Measurements from ENCODE around the gene EFNA2. TPM values are rescaled to one million over a fixed set of nuclear protein-coding genes. Genes with fewer than 3 reads are reported as not detected.

EFNA2 gene
- polyA plus RNA-seq, 1 of the 3 experiments (the other 2 are of a cell fraction), result 1.1 TPM

DNA sequence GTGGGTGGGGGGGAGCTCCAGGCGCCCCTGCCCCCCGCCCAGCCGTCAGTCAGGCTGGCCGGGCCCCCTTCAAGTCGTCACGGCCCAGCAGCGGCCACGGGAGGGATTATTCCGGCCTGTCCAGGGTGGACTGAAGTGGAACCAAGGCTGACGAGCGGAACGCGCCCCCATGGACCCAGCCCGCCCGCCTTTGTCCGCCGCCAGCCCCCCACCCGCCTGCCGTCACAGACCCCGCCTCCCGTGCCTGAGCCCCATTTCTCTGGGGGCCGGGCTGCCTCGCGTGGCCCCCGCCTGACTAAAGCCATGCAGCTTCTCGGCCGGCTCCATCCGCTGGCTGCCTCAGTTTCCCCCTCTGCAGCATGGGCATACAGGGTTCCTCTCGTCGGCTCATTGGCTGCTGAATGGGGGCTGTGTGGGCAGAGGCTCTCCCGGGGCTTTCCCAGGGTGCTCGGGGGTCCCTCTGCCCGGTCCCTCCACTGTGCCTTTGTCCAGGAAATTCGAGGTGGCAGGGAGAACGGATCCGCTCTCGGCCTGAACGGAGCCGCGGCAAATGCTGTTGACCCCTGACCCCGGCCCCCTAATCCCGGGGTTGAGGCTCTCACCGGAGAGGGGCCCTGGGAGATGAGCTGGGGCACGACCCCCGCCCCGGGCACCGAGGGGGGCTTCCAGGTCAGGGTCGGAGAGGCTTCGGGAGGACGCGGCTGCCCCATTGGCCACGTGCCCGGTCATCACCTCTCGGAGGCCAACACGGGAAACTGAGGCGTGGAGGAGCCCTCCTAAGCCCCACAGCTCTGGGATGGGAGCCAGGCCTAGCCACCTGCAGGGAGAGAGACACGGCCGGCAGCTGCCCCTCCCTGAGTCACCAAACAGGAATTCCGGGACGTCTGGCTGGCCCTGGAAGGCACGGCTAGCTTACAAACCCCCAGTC, 27.4 kb downstream of the EFNA2 start:
- ChIA-PET POLR2A (no interaction called here), CTCF (interaction anchor here (0.6 to 4.0 kb wide), 6 partner anchors 10 to 59 kb away, joined by 3 to 27 read pairs (median 6); partner anchors contain the start of gene FAM174C)
- Histone ChIP-seq H3K9me2 (no peaks in the 10 kb centered on the region), H3K9me3 (no peaks in the 10 kb centered on the region), H3K4me1 (ENCODE audit: control insufficient read depth in 1 of 2, insufficient read depth in 2 of 2, low read depth in 1 of 2, low read length in 1 of 2) (peaks cover 6 to 7% of the 10 kb centered on the region in 2 experiments; a peak in 2 of 4 replicates), H3K4me3 (ENCODE audit: low read depth in 2 of 2, low read length in 1 of 2) (no peak overlapping the region), H3K9ac (no peak overlapping the region), H3K4me2 (no peak overlapping the region), H3K27ac (ENCODE audit: low read depth in 2 of 2, low read length in 1 of 2) (no peak overlapping the region), H3K79me2 (ENCODE audit: insufficient read depth) (no peaks in the 10 kb centered on the region), H2AFZ (ENCODE audit: low read depth) (no peak overlapping the region), H4K20me1 (ENCODE audit: insufficient read depth) (no peaks in the 10 kb centered on the region), H3K27me3 (ENCODE audit: insufficient read depth) (no peaks in the 10 kb centered on the region), H3K36me3 (replicated peaks in 1 of 2; ENCODE audit: control insufficient read depth in 1 of 2, insufficient read depth in 2 of 2, low read length in 1 of 2) (no peaks in the 10 kb centered on the region), H3F3A (replicated peaks; ENCODE audit: insufficient read depth) (no peaks in the 10 kb centered on the region)
- 83% methylated on average over 27 of the region's 61 CpGs for WGBS (ENCODE audit: low lambda C conversion rate)
- no peak for DNase-seq
- TF ChIP-seq, protein P1, sequence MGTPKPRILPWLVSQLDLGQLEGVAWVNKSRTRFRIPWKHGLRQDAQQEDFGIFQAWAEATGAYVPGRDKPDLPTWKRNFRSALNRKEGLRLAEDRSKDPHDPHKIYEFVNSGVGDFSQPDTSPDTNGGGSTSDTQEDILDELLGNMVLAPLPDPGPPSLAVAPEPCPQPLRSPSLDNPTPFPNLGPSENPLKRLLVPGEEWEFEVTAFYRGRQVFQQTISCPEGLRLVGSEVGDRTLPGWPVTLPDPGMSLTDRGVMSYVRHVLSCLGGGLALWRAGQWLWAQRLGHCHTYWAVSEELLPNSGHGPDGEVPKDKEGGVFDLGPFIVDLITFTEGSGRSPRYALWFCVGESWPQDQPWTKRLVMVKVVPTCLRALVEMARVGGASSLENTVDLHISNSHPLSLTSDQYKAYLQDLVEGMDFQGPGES (IDR thresholded peaks at IDR 0.05; ENCODE audit: low read depth, low read length), result no peak
- TF ChIP-seq FOXJ3 (CRISPR knock-in tag; IDR thresholded peaks at IDR 0.05) (no peak), YY1 (IDR thresholded peaks at IDR 0.05; ENCODE audit: low read depth) (no peak), RXRA (IDR thresholded peaks at IDR 0.05; ENCODE audit: borderline replicate concordance, low read depth) (no peak), ELF1 (IDR thresholded peaks at IDR 0.05) (no peak), MEF2A (IDR thresholded peaks at IDR 0.05; ENCODE audit: borderline replicate concordance, low read depth) (no peak), SIN3A (IDR thresholded peaks at IDR 0.05; ENCODE audit: borderline replicate concordance, low read depth, low read length) (no peak), RAD21 (IDR thresholded peaks at IDR 0.05; ENCODE audit: low read length) (no peak), JUND (IDR thresholded peaks at IDR 0.05) (peak; percentile 54), POLR2AphosphoS5 (IDR thresholded peaks at IDR 0.05; ENCODE audit: low read depth, low read length) (no peak), FOXM1 (IDR thresholded peaks at IDR 0.05; ENCODE audit: low read depth) (no peak), SMC3 (IDR thresholded peaks at IDR 0.05; ENCODE audit: low read depth, low read length) (no peak), TCF12 (IDR thresholded peaks at IDR 0.05) (peak; percentile 72), EZH2phosphoT487 (IDR thresholded peaks at IDR 0.05; ENCODE audit: borderline replicate concordance, low read depth) (no peak), NRF1 (IDR thresholded peaks at IDR 0.05; ENCODE audit: low read depth, low read length) (no peak), EP300 (IDR thresholded peaks at IDR 0.05; ENCODE audit: borderline replicate concordance in 1 of 2, low read depth in 1 of 2, low read length in 1 of 2) (no peak), CHD2 (IDR thresholded peaks at IDR 0.05; ENCODE audit: low read length, partially characterized antibody) (no peak), TAF1 (IDR thresholded peaks at IDR 0.05; ENCODE audit: borderline replicate concordance, low read depth, low read length) (no peak), GATA2 (CRISPR knock-in tag; IDR thresholded peaks at IDR 0.05) (no peak), RFX5 (IDR thresholded peaks at IDR 0.05; ENCODE audit: low read length) (no peak)
- TF ChIP-seq, protein P2, sequence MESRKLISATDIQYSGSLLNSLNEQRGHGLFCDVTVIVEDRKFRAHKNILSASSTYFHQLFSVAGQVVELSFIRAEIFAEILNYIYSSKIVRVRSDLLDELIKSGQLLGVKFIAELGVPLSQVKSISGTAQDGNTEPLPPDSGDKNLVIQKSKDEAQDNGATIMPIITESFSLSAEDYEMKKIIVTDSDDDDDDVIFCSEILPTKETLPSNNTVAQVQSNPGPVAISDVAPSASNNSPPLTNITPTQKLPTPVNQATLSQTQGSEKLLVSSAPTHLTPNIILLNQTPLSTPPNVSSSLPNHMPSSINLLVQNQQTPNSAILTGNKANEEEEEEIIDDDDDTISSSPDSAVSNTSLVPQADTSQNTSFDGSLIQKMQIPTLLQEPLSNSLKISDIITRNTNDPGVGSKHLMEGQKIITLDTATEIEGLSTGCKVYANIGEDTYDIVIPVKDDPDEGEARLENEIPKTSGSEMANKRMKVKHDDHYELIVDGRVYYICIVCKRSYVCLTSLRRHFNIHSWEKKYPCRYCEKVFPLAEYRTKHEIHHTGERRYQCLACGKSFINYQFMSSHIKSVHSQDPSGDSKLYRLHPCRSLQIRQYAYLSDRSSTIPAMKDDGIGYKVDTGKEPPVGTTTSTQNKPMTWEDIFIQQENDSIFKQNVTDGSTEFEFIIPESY (IDR thresholded peaks at IDR 0.05; ENCODE audit: borderline replicate concordance, low read depth), result no peak
- TF ChIP-seq, protein P3, sequence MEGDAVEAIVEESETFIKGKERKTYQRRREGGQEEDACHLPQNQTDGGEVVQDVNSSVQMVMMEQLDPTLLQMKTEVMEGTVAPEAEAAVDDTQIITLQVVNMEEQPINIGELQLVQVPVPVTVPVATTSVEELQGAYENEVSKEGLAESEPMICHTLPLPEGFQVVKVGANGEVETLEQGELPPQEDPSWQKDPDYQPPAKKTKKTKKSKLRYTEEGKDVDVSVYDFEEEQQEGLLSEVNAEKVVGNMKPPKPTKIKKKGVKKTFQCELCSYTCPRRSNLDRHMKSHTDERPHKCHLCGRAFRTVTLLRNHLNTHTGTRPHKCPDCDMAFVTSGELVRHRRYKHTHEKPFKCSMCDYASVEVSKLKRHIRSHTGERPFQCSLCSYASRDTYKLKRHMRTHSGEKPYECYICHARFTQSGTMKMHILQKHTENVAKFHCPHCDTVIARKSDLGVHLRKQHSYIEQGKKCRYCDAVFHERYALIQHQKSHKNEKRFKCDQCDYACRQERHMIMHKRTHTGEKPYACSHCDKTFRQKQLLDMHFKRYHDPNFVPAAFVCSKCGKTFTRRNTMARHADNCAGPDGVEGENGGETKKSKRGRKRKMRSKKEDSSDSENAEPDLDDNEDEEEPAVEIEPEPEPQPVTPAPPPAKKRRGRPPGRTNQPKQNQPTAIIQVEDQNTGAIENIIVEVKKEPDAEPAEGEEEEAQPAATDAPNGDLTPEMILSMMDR (IDR thresholded peaks at IDR 0.05), result no peak
- TF ChIP-seq, protein P4, sequence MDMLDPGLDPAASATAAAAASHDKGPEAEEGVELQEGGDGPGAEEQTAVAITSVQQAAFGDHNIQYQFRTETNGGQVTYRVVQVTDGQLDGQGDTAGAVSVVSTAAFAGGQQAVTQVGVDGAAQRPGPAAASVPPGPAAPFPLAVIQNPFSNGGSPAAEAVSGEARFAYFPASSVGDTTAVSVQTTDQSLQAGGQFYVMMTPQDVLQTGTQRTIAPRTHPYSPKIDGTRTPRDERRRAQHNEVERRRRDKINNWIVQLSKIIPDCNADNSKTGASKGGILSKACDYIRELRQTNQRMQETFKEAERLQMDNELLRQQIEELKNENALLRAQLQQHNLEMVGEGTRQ (IDR thresholded peaks at IDR 0.05; ENCODE audit: borderline replicate concordance, low read depth, low read length), result no peak
- TF ChIP-seq, protein P5, sequence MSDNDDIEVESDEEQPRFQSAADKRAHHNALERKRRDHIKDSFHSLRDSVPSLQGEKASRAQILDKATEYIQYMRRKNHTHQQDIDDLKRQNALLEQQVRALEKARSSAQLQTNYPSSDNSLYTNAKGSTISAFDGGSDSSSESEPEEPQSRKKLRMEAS (IDR thresholded peaks at IDR 0.05; ENCODE audit: low read depth), result no peak
- TF ChIP-seq, protein P6, sequence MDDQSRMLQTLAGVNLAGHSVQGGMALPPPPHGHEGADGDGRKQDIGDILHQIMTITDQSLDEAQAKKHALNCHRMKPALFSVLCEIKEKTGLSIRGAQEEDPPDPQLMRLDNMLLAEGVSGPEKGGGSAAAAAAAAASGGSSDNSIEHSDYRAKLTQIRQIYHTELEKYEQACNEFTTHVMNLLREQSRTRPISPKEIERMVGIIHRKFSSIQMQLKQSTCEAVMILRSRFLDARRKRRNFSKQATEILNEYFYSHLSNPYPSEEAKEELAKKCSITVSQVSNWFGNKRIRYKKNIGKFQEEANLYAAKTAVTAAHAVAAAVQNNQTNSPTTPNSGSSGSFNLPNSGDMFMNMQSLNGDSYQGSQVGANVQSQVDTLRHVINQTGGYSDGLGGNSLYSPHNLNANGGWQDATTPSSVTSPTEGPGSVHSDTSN (IDR thresholded peaks at IDR 0.05), result no peak

All from SK-N-SH (cell line).